Prostate gland (tissue), 2 donors: ENCODE data around the gene ZFAND4. TPM values are rescaled to one million over a fixed set of nuclear protein-coding genes. Genes with fewer than 3 reads are reported as not detected.

Experiments used
- DNase-seq: peaks from one replicate; pipeline ENCODE4 v3.0.0-alpha.2; 2019; ENCODE audit warnings: low spot score
- H3K27ac ChIP-seq, 2 donors: fragments of 200-600 bp; sonication (generic); 2 replicates each; pipeline ENCODE4 v1.5.1; 2017 to 2019
- H3K27me3 ChIP-seq: fragments of 200-600 bp; sonication (generic); replicated peaks from 2 replicates; pipeline ENCODE4 v1.5.1; 2019; ENCODE audit not compliant: insufficient read depth
- H3K36me3 ChIP-seq, 2 donors: fragments of 200-600 bp; sonication (generic); 1 replicate in 1 of 2; 2 replicates in 1 of 2; pipeline versions ENCODE4 v1.5.1 to v1.8.1; 2017 to 2019
- H3K4me1 ChIP-seq: fragments of 200-600 bp; sonication (generic); replicated peaks from 2 replicates; pipeline ENCODE4 v1.5.1; 2019
- H3K4me3 ChIP-seq, 2 donors: fragments of 200-600 bp; sonication (generic); 2 replicates each; pipeline ENCODE4 v1.5.1; 2017 to 2019
- H3K9me3 ChIP-seq: fragments of 200-600 bp; sonication (generic); 2 replicates; pipeline ENCODE4 v1.5.1; 2017
- CTCF ChIP-seq, 4 experiments: fragments of 200-600 bp in 2 of 4; fragments of 450-650 bp in 2 of 4; sonication (generic) in 2 of 4; IDR thresholded peaks; 1 replicate in 3 of 4; 2 replicates in 1 of 4; pipeline ENCODE4 v1.5.1; 2016 to 2019; ENCODE audit warnings: antibody characterized with exemption in 4 of 4, mild to moderate bottlenecking in 2 of 4, moderate library complexity in 2 of 4
- POLR2A ChIP-seq: fragments of 450-650 bp; IDR thresholded peaks from one replicate; pipeline ENCODE4 v1.6.1; 2016; ENCODE audit warnings: antibody characterized with exemption, mild to moderate bottlenecking
- POLR2AphosphoS5 ChIP-seq: sonication (generic); formaldehyde crosslinking; IDR thresholded peaks from one replicate; pipeline ENCODE4 v1.6.1; 2017; ENCODE audit warnings: antibody characterized with exemption
- WGBS: methylation state at CpG from one replicate; pipeline ENCODE4 v1.1.5; 2018; 5-methylcytosine and 5-hydroxymethylcytosine counted together
- intact Hi-C: fragments of 100-400 bp; cut with DNase I; formaldehyde crosslinking; loops from one replicate; pipeline ENCODE4 v1.14.2; 2022
- total RNA-seq, 2 donors: library from RNA; depleted of rRNA; stranded (reverse); fragments of >200 nt; gene quantifications; one replicate each; pipeline ENCODE4 v1.1.0, GENCODE V29; 2016

ZFAND4 gene
- total RNA-seq, 2 donors from 2014 or later, result 31.4 to 36.9 TPM

GRCh38 chr10:45592926-45593325 is 79.6 kb downstream of the ZFAND4 start:
- Histone ChIP-seq H3K27me3 (no peaks in the 10 kb centered on the region), H3K27ac (no peak overlapping the region), H3K4me3 (no peak overlapping the region), H3K36me3 (no peaks in the 10 kb centered on the region), H3K4me1 (no peaks in the 10 kb centered on the region), H3K9me3 (no peaks in the 10 kb centered on the region)
- no peak for DNase-seq
- intact Hi-C loops, result loop anchor here (10.0 kb wide), 2 partner anchors 72 to 598 kb away; no protein-coding TSS in a partner anchor
- TF ChIP-seq POLR2A, result no peak
- no peak for TF ChIP-seq CTCF (IDR thresholded peaks at IDR 0.05)
- TF ChIP-seq POLR2AphosphoS5, result no peak

GRCh38 chr10:45592432-45592831 is 80.1 kb downstream of the ZFAND4 start:
- no peak for TF ChIP-seq POLR2AphosphoS5
- no peak for TF ChIP-seq POLR2A
- no peak for TF ChIP-seq CTCF (IDR thresholded peaks at IDR 0.05)
- WGBS, result 58% methylated on average over 4 of the region's 4 CpGs
- Histone ChIP-seq H3K4me3 (no peak overlapping the region), H3K36me3 (no peaks in the 10 kb centered on the region), H3K9me3 (no peaks in the 10 kb centered on the region), H3K4me1 (no peaks in the 10 kb centered on the region), H3K27me3 (no peaks in the 10 kb centered on the region), H3K27ac (no peak overlapping the region)
- intact Hi-C loops, result loop anchor here (10.0 kb wide), 2 partner anchors 72 to 598 kb away; no protein-coding TSS in a partner anchor
- no peak for DNase-seq

GRCh38 chr10:45591280-45591679 is 81.3 kb downstream of the ZFAND4 start:
- no peak for TF ChIP-seq POLR2AphosphoS5
- TF ChIP-seq CTCF (IDR thresholded peaks at IDR 0.05), result no peak
- no peak for TF ChIP-seq POLR2A
- DNase-seq, result no peak
- H3K36me3 ChIP-seq, result no peaks in the 10 kb centered on the region
- intact Hi-C loops, result loop anchor here (10.0 kb wide), 2 partner anchors 74 to 596 kb away; no protein-coding TSS in a partner anchor
- 91% methylated on average over 2 of the region's 2 CpGs for WGBS
- H3K27ac ChIP-seq, result no peak overlapping the region
- H3K27me3 ChIP-seq, result no peaks in the 10 kb centered on the region
- no peaks in the 10 kb centered on the region for H3K4me1 ChIP-seq
- H3K4me3 ChIP-seq, result no peak overlapping the region
- H3K9me3 ChIP-seq, result no peaks in the 10 kb centered on the region

- Histone ChIP-seq H3K27ac (no peak overlapping the region), H3K36me3 (no peaks in the 10 kb centered on the region), H3K27me3 (no peaks in the 10 kb centered on the region), H3K9me3 (no peaks in the 10 kb centered on the region), H3K4me1 (no peaks in the 10 kb centered on the region), H3K4me3 (no peak overlapping the region)
- intact Hi-C loops, result loop anchor here (10.0 kb wide), 2 partner anchors 75 to 595 kb away; no protein-coding TSS in a partner anchor
- 97% methylated on average over 2 of the region's 2 CpGs for WGBS
- no peak for DNase-seq
- TF ChIP-seq POLR2A, result no peak
- TF ChIP-seq CTCF (IDR thresholded peaks at IDR 0.05), result no peak
- TF ChIP-seq POLR2AphosphoS5, result no peak
These were observed 82.7 kb downstream of the ZFAND4 start for GRCh38 chr10:45589868-45590267.

GRCh38 chr10:45589009-45589408 is 83.6 kb downstream of the ZFAND4 start:
- intact Hi-C loops, result no loop called here
- no peaks in the 10 kb centered on the region for H3K9me3 ChIP-seq
- DNase-seq, result no peak
- no peaks in the 10 kb centered on the region for H3K27me3 ChIP-seq
- H3K4me3 ChIP-seq, result no peak overlapping the region
- no peak overlapping the region for H3K27ac ChIP-seq
- no peaks in the 10 kb centered on the region for H3K4me1 ChIP-seq
- TF ChIP-seq CTCF (IDR thresholded peaks at IDR 0.05) (no peak), POLR2AphosphoS5 (no peak), POLR2A (no peak)
- H3K36me3 ChIP-seq, result no peaks in the 10 kb centered on the region
